MG63 (cell line): ENCODE measurements around the gene ARHGAP26. TPM values are rescaled to one million over a fixed set of nuclear protein-coding genes. Genes with fewer than 3 reads are reported as not detected.
A peak's percentile ranks its signal among the peaks of the same experiment; 100 is the strongest.
"Not testable (repeated sequence)": the region's sequence is repeated elsewhere in the genome, so short reads cannot be mapped to it uniquely, and the experiment has no call there.

Experiments
- DNase-seq: peaks from one replicate; pipeline ENCODE4 v3.0.0-alpha.2; 2020
- H3K27me3 ChIP-seq: fragments of 250-450 bp; sonication (Bioruptor Pico); 2 replicates; pipeline ENCODE4 v1.5.1; 2020; ENCODE audit warnings: mild to moderate bottlenecking, moderate library complexity
- H3K36me3 ChIP-seq: fragments of 250-450 bp; sonication (Bioruptor Pico); 2 replicates; pipeline ENCODE4 v1.5.1; 2020; ENCODE audit warnings: mild to moderate bottlenecking, moderate library complexity
- H3K4me3 ChIP-seq: fragments of 250-450 bp; sonication (Bioruptor Pico); 2 replicates; pipeline ENCODE4 v1.5.1; 2020; ENCODE audit warnings: mild to moderate bottlenecking, moderate library complexity
- H3K9me3 ChIP-seq: fragments of 250-450 bp; sonication (Bioruptor Pico); 2 replicates; pipeline ENCODE4 v1.5.1; 2020; ENCODE audit warnings: mild to moderate bottlenecking, moderate library complexity
- total RNA-seq: library from RNA; depleted of rRNA; stranded (reverse); fragments of >200 nt; shearing (Covaris generic); gene quantifications from 2 replicates; pipeline ENCODE4 v1.2.3, GENCODE V29; 2014; ENCODE audit warnings: low replicate concordance

The ARHGAP26 gene
- total RNA-seq, 1 experiment from 2014 or later, result 1.3 TPM

DNA sequence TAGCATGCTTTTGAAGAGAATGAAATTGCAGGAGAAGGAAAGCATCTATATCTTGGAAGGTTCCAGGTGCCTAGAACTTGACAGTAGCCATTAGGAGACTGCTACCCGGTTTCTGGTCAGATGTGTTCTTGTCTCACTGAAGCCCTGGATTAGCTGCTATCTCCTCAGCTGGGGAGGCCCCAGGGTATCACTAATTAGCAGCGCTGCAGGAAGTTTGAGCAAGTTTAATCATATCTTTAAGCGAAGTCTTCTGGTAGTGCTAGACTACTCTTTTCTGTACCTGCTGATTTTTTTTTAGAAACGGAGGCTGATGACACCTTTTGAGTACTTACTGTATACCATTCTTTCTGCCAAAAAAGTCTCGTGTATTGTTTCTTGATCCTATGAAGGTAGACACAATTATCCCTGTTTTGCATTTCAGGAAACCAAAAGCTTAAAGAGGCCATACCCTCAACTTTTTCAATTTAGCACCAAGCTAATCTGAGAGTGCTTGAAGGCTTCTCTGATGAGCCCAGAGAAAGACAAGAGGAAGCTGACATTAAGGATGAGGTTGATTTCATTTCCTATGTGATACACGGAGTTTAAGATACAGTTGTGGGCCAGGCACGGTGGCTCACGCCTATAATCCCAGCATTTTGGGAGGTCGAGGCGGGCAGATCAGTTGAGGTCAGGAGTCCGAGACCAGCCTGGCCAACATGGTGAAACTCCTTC lies 201.3 kb downstream of the ARHGAP26 start:
- H3K27me3 ChIP-seq, result no peaks in the 10 kb centered on the region
- H3K9me3 ChIP-seq, result no peaks in the 10 kb centered on the region; the same call in 1 of the 2 replicates
- DNase-seq, result no peak
- no peak overlapping the region for H3K4me3 ChIP-seq
- H3K36me3 ChIP-seq, result no peaks in the 10 kb centered on the region

DNA sequence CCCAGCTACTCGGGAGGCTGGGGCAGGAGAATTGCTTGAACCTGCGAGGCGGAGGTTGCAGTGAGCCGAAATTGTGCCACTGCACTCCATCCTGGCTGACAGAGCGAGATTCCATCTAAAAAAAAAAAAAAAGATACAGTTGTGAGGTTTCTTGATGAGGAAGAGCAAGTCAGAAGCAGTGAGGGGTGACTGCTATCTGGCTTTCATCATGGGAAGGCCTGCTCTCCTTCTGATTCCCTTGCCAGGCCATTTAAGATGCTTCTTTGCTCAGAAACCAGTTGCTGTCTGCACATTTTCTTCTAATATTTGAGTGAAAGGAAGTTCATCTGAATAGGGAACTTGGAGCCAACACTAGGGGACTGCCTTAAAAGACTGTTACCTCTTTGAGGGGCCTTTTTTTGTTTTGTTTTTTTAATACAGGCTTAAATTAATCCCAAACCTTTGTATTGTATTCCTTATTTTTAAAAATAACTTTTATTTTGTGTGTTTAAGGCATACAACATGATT lies 201.9 kb downstream of the ARHGAP26 start:
- Histone ChIP-seq H3K4me3 (no peak overlapping the region), H3K36me3 (no peaks in the 10 kb centered on the region), H3K27me3 (no peaks in the 10 kb centered on the region), H3K9me3 (no peaks in the 10 kb centered on the region; the same call in 1 of the 2 replicates)
- DNase-seq, result no peak

DNA sequence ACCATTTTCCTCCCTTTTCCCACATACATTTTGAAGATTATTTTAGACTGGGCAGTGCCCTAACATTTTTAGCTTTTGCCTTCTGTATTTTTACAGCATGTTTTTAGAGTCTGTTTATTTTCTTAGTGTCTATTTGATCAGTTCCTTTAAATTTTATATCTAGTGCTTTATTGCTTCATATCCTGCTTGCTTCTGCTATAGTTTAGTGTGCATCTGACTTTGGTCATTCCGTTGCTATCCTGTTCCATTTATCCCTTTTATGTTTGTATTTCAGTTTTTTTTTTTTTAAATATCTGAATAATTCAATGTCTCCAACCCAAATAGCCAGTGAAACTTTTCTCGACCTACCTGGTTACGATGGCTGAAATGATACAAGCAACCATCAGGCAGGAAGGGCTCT lies 203.8 kb downstream of the ARHGAP26 start:
- Histone ChIP-seq H3K4me3 (no peak overlapping the region), H3K36me3 (no peaks in the 10 kb centered on the region), H3K27me3 (no peaks in the 10 kb centered on the region), H3K9me3 (no peaks in the 10 kb centered on the region)
- DNase-seq, result no peak

DNA sequence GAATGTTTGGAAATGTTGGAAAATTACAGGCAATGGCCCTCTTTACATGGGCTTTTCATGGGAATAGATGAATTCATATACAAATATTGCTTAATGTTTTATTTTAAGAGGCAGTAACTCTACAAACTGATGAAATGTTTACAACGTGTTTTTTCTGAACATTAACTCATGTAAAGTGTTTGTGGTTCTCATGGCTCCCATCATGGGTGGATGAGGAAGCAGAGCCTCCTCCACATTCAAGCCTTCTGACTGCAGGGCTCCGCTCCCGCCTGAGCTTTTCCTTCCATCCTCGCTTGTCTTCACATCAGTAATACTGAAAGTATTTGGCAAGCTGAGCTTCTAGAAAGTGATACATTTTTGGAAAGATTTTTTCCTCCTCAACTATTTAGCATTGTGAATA lies 204.2 kb downstream of the ARHGAP26 start:
- Histone ChIP-seq H3K27me3 (no peaks in the 10 kb centered on the region), H3K9me3 (no peaks in the 10 kb centered on the region), H3K36me3 (no peaks in the 10 kb centered on the region), H3K4me3 (no peak overlapping the region)
- DNase-seq, result no peak

DNA sequence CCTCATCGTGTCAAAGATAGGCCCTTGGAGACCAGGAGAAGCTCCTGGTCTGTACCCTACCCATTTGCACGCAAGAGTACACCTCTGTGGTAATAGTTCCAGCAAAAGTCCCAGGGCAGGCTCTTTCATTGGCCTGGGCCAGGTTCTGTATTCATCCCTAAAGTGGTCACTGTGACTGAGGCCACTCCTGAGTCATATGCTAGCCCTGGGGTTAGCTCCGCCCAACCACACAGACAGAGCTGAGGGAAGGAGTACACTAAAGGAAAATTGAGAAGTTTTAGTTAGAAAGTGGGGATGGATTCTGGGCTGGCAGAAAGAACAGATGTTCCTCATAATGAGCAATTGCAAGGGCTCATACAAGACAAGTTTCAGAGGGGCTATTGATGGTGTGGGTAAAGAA lies 206.7 kb downstream of the ARHGAP26 start:
- Histone ChIP-seq H3K4me3 (no peak overlapping the region), H3K36me3 (no peaks in the 10 kb centered on the region), H3K9me3 (no peaks in the 10 kb centered on the region), H3K27me3 (no peaks in the 10 kb centered on the region)
- no peak for DNase-seq

DNA sequence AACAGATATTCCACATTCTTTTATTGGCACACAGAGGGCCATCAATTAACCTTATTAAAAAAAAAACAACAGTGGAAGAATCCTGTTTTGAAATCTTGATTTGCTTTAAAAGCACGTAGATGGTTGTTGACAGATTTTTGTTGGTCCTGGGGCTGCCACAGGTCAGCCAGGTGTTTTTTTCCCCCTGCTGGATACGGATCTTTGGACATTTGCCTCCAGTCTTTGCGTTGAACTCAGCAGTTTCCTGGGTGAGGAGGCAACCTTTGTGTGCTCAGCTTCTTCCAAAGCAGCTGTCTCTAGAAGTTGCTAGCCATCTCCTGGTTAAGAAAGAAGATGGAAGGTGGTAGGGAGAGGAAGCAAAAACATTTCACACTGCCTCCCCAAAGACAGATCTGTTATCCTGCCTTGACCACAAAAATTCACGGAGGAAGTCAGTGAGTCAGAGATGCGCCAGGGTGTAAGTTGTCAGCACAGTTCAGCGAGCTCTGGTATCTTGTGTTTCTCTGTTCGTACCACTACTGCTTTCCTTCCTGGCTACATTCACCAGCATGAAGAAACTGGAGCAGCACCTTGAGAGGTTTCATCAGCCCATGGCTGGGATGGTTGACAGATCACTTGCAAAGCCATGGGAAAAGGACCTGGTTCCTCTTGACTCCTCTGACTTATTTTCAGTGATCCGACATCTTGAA lies 207.3 kb downstream of the ARHGAP26 start:
- no peak overlapping the region for H3K4me3 ChIP-seq
- H3K36me3 ChIP-seq, result no peaks in the 10 kb centered on the region
- H3K27me3 ChIP-seq, result no peaks in the 10 kb centered on the region
- DNase-seq, result peak; percentile 44
- no peaks in the 10 kb centered on the region for H3K9me3 ChIP-seq

DNA sequence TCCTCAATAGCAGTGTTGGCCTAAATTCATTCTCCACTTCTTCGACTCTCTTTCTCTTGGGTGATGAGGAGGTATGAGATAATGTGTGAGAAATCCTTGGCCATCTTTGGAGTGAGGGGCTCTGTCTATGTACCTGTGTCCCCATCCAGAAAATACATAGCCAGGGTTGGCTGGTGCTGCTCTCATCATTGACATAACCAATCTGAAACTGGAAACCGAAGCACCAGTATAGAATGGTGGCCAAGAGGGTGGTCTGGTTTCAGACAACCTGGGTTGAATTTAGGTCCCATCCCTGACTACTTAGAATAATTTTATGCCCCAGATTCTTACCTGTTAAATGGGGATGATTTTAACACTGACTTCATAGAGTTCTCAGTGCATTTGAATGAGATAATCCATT lies 208.1 kb downstream of the ARHGAP26 start:
- Histone ChIP-seq H3K27me3 (no peaks in the 10 kb centered on the region), H3K36me3 (no peaks in the 10 kb centered on the region), H3K4me3 (no peak overlapping the region), H3K9me3 (no peaks in the 10 kb centered on the region)
- no peak for DNase-seq

DNA sequence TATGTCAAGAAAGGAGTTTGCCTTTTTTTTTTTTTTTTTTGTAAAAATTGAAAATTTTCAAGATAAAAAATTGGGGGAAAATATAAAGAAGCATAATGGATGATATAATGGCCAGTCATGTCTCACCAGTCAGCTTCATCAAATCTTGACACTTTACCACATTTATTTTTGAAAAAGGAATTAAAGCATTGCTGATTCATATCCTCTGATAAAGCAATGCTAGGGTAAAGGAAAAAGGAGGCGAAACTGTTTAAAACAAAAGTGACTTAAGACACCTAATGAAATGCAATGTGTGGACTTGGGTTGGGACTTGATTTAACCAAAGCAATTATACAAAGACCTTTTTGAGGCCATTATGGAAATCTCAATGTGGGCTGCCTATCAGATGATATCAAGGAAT lies 208.5 kb downstream of the ARHGAP26 start:
- Histone ChIP-seq H3K36me3 (no peaks in the 10 kb centered on the region), H3K9me3 (no peaks in the 10 kb centered on the region)
- DNase-seq, result no peak

DNA sequence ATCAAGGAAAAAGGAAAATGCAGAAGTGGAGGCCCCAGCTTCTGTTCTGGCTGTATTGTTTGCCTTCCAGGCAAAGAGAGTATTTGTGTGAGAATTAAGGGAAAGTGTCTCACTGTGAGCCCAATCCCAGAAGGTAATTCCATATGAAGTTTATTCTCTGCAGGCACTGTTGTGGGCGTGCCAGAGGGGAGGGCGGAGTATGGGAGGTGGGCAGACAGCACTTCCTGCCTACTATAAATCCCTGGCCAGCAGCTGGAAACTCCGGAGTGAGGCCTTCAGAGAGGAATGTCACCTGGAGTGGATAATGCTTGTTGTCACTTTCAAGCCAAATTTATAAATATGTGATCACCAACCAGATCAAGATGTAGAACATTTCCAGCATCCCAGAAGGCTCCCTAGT lies 209.5 kb downstream of the ARHGAP26 start:
- no peaks in the 10 kb centered on the region for H3K9me3 ChIP-seq
- H3K4me3 ChIP-seq, result no peak overlapping the region
- no peaks in the 10 kb centered on the region for H3K27me3 ChIP-seq
- DNase-seq, result peak; percentile 32
- no peaks in the 10 kb centered on the region for H3K36me3 ChIP-seq

More for the DNA sequence above, 208.5 kb downstream of the ARHGAP26 start:
- no peak overlapping the region for H3K4me3 ChIP-seq
- H3K27me3 ChIP-seq, result no peaks in the 10 kb centered on the region

DNA sequence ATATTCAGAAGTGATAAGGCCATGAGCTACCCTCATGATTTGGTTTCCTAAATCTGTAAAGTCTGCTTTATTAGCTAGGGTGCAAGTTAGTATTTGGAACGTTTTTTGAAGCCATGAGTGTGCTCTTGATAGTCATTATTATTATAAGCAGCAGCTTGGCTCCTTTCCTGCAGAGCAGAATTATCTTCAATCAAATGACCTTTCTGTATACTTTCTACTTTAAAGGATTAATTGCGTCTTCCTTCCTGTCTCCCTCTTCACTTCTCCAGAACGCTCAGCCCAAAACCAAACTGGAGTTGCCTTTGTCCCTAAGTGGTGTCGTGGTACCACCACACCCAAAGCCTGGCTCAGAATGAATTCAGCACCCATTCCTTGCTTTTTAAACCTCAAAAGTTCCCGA lies 211.3 kb downstream of the ARHGAP26 start:
- DNase-seq, result no peak
- peaks cover 3% of the 10 kb centered on the region for H3K9me3 ChIP-seq
- no peak overlapping the region for H3K4me3 ChIP-seq
- no peaks in the 10 kb centered on the region for H3K36me3 ChIP-seq
- no peaks in the 10 kb centered on the region for H3K27me3 ChIP-seq

DNA sequence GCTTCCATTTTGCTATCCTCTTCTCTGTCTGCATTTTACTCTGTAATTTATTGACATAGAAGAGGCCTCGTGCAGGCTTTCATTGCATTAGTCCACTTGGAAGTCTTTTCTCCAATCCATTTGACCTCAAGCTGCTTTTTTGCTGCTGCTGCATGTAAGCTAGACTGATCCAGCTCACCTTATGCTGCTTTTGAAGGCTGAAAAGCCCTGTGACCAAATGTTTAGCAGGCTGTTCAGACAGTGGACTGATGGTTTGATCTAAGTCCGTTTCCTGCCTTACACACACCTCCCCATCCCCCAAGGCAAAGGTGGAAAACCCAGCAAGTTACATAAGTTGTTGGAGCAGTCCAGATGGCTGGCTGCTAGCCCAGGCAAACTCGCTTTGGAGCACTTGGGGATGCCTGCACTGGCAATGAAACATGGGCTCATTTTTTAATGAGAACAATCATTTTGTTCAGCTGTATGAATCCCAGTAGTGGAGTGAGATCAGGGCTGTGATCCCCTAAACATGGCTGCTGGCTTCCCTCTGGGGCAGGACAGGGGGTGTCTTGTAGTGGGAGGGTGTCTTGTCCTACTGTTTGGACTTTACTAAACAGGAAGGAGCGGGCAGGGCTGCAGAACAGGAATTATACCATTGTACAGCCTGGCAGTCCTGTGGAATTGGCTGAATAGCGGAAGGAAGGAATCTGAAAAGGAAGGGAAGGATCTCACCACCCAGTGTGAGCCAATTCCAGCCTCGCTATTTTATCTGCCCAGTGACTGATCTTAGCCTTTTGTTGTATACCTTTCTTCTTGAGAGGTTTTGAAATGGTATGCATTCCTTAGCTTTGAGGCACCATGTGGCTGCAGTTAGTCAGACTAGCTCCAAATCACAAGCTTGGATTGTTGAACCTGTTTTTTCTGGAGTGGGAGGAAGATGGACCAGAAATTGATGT lies 212.0 kb downstream of the ARHGAP26 start:
- peaks cover 5% of the 10 kb centered on the region for H3K9me3 ChIP-seq
- H3K36me3 ChIP-seq, result no peaks in the 10 kb centered on the region
- no peaks in the 10 kb centered on the region for H3K27me3 ChIP-seq
- DNase-seq, result peak; percentile 82
- H3K4me3 ChIP-seq, result no peak overlapping the region

DNA sequence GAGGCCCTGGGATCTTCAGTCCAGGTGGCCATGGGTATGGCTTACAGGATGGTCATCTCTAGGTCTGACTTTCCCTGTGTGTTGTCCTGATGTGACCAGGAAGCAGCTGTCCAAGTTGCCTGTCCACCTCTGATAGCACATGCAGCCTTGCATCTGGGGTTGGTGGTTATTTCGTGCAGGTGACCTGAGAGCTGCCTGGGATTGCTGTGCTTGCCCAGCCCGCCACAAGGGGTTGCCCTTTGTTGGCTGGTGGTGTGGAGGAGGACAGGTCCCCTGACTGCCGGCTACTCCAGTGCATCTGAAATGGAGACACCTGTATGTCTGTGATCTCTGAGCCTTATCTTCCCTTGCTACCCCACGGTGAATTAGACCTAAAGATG lies 212.6 kb downstream of the ARHGAP26 start:
- Histone ChIP-seq H3K9me3 (peaks cover 5% of the 10 kb centered on the region), H3K36me3 (no peaks in the 10 kb centered on the region), H3K27me3 (no peaks in the 10 kb centered on the region), H3K4me3 (no peak overlapping the region)
- no peak for DNase-seq

DNA sequence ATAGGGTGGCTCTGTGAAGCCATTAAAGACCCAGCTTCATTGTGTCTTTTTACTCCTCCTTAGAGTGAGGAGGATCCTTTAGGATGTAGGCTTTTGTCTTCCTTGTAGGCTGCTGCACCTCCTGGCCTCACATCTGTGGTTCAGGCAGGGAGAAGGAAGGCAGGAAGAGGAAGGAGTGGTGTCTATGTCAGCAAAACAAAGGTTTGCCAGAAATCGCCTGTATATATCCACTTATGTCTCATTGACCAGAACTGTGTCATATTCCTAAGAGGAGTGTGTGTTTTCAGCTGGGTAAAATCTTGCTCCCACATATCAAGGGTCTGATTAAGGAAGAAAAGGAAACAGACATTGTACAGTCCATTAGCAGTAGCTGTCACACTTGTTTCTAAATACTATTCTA lies 213.8 kb downstream of the ARHGAP26 start:
- H3K27me3 ChIP-seq, result no peaks in the 10 kb centered on the region
- no peak overlapping the region for H3K4me3 ChIP-seq
- no peak for DNase-seq
- H3K36me3 ChIP-seq, result no peaks in the 10 kb centered on the region
- peaks cover 5% of the 10 kb centered on the region for H3K9me3 ChIP-seq

DNA sequence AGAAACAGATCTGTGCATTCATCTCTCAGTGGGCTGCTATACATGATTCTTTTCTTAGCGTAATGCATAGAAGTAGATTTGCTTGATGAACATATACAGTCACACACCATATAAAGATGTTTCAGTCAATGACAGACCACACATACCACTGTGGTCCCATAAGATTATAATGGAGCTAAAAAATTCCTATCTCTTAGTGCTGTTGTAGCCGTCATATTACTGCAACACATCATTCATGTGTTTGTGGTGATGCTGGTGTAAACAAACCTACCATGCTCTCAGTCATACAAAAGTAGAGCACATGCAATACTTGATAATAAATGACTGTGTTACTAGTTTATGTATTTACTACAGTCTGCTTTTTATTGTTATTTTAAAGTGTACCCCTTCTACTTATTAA lies 214.3 kb downstream of the ARHGAP26 start:
- Histone ChIP-seq H3K4me3 (no peak overlapping the region), H3K36me3 (no peaks in the 10 kb centered on the region), H3K9me3 (peaks cover 9% of the 10 kb centered on the region), H3K27me3 (no peaks in the 10 kb centered on the region)
- DNase-seq, result no peak

DNA sequence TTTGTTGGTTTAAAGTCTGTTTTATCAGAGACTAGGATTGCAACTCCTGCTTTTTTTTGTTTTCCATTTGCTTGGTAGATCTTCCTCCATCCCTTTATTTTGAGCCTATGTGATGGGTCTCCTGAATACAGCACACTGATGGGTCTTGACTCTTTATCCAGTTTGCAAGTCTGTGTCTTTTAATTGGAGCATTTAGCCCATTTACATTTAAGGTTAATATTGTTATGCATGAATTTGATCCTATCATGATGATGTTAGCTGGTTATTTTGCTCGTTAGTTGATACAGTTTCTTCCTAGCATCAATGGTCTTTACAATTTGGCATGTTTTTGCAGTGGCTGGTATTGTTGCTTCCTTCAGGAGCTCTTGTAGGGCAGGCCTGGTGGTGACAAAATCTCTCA lies 219.1 kb downstream of the ARHGAP26 start:
- not testable (repeated sequence) for DNase-seq, H3K27me3 ChIP-seq, H3K4me3 ChIP-seq, H3K36me3 ChIP-seq
- peaks cover 19% of the 10 kb centered on the region for H3K9me3 ChIP-seq

DNA sequence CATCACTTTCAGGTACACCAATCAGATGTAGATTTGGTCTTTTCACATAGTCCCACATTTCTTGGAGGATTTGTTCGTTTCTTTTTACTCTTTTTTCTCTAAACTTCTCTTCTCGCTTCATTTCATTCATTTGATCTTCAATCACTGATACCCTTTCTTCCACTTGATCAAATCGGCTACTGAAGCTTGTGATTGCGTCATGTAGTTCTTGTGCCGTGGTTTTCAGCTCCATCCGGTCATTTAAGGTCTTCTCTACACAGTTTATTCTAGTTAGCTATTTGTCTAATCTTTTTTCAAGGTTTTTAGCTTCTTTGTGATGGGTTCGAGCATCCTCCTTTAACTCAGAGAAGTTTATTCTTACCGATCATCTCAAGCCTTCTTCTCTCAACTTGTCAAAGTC lies 219.9 kb downstream of the ARHGAP26 start:
- H3K4me3 ChIP-seq, H3K36me3 ChIP-seq, DNase-seq, H3K27me3 ChIP-seq: not testable (repeated sequence)
- H3K9me3 ChIP-seq, result peaks cover 19% of the 10 kb centered on the region

DNA sequence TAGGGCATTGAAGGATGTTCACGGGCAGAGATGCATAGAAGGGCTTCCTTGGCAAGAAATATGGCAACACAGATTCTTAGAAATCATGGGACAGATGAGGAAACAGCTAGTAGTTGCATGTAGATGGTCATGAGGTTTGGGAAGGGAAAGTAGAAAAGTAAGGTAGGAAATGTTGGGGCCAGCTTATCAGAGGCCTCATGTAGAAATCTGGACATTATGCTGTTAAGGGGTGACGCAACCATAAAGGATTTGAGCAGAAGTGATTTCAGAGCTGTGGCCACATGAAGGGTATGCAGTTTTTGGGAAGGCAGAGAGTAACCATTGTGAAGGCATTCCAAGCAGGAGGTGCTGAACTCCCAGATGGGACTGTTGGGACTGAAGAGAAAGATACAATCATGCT lies 224.0 kb downstream of the ARHGAP26 start:
- Histone ChIP-seq H3K27me3 (no peaks in the 10 kb centered on the region), H3K4me3 (no peak overlapping the region), H3K9me3 (peaks cover 14% of the 10 kb centered on the region), H3K36me3 (no peaks in the 10 kb centered on the region)
- DNase-seq, result no peak
